HEK293 (cell line): ENCODE results near the gene SUSD4.

Experiments
- CTCF ChIA-PET: fragments of 350-600 bp; formaldehyde crosslinking; extraction: SDS; loops from one replicate; lab custom pipeline; 2021; ENCODE audit warnings: antibody characterized with exemption; lab: Yijun Ruan, JAX
- POLR2A ChIA-PET: fragments of 300-600 bp; formaldehyde crosslinking; extraction: SDS; loops from one replicate; lab custom pipeline; 2020; ENCODE audit warnings: antibody characterized with exemption, inconsistent platforms; lab: Yijun Ruan, JAX
- H3K27ac ChIP-seq: fragments of 200-500 bp; sonication (Bioruptor generic); 2 replicates; pipeline ENCODE4 v1.5.1; 2014; ENCODE audit warnings: low read depth, low read length, control low read depth, inconsistent platforms; ENCODE audit errors: extremely low read depth
- H3K36me3 ChIP-seq, 2 experiments: fragments of 200-500 bp in 1 of 2; sonication (Bioruptor generic) in 1 of 2; 1 replicate in 1 of 2; 2 replicates in 1 of 2; pipeline ENCODE4 v1.5.1; 2014 to 2017; ENCODE audit warnings: inconsistent platforms in 2 of 2, low read length in 2 of 2; ENCODE audit not compliant: control insufficient read depth in 2 of 2, insufficient read depth in 1 of 2
- H3K4me1 ChIP-seq: fragments of 200-500 bp; sonication (Bioruptor generic); 2 replicates; pipeline ENCODE4 v1.5.1; 2014; ENCODE audit warnings: mild to moderate bottlenecking, low read length, inconsistent platforms; ENCODE audit not compliant: control insufficient read depth, insufficient read depth
- H3K4me3 ChIP-seq: 2 replicates; pipeline ENCODE4 v1.5.1; 2011; ENCODE audit warnings: low read depth, mild to moderate bottlenecking, control low read depth, low read length, moderate library complexity
- H3K9me3 ChIP-seq: fragments of 200-500 bp; sonication (Bioruptor generic); 2 replicates; pipeline ENCODE4 v1.5.1; 2014; ENCODE audit warnings: low read depth, low read length, inconsistent platforms; ENCODE audit not compliant: control insufficient read depth, insufficient read depth
- BCL11A ChIP-seq: fragments of 450-650 bp; formaldehyde crosslinking; IDR thresholded peaks from 2 replicates; pipeline ENCODE4 v1.5.1; 2016; ENCODE audit warnings: low read depth, missing biosample characterization, missing genetic modification characterization
- EGR2 ChIP-seq: fragments of 450-650 bp; formaldehyde crosslinking; IDR thresholded peaks from 2 replicates; pipeline ENCODE4 v1.5.1; 2016; ENCODE audit warnings: low read depth, missing biosample characterization, missing genetic modification characterization
- HOXA7 ChIP-seq: sonication (generic); formaldehyde crosslinking; IDR thresholded peaks from 2 replicates; pipeline ENCODE4 v1.8.1; 2022; ENCODE audit warnings: missing genetic modification reagents, borderline replicate concordance
- KLF8 ChIP-seq: fragments of 450-650 bp; formaldehyde crosslinking; IDR thresholded peaks from 2 replicates; pipeline ENCODE4 v1.5.1; 2016; ENCODE audit warnings: missing biosample characterization, missing genetic modification characterization
- KLF9 ChIP-seq: fragments of 450-650 bp; formaldehyde crosslinking; IDR thresholded peaks from 2 replicates; pipeline ENCODE4 v1.5.1; 2016; ENCODE audit warnings: missing biosample characterization, missing genetic modification characterization, low read depth
- ZBTB17 ChIP-seq: fragments of 450-650 bp; formaldehyde crosslinking; IDR thresholded peaks from 2 replicates; pipeline ENCODE4 v1.5.1; 2016; ENCODE audit warnings: missing biosample characterization, missing genetic modification characterization
- ZBTB20 ChIP-seq: fragments of 450-650 bp; formaldehyde crosslinking; IDR thresholded peaks from 2 replicates; pipeline ENCODE4 v1.5.1; 2016; ENCODE audit warnings: missing biosample characterization, missing genetic modification characterization
- ZBTB21 ChIP-seq: fragments of 450-650 bp; formaldehyde crosslinking; IDR thresholded peaks from 2 replicates; pipeline ENCODE4 v1.5.1; 2017; ENCODE audit warnings: missing biosample characterization, missing genetic modification characterization
- ZFP37 ChIP-seq: fragments of 450-650 bp; formaldehyde crosslinking; IDR thresholded peaks from 2 replicates; pipeline ENCODE4 v1.5.1; 2016; ENCODE audit warnings: missing biosample characterization, missing genetic modification characterization
- ZNF112 ChIP-seq: fragments of 450-650 bp; formaldehyde crosslinking; IDR thresholded peaks from 2 replicates; pipeline ENCODE4 v1.5.0; 2017; ENCODE audit warnings: missing biosample characterization, missing genetic modification characterization
- ZNF121 ChIP-seq: fragments of 450-650 bp; formaldehyde crosslinking; IDR thresholded peaks from 2 replicates; pipeline ENCODE4 v1.5.1; 2016; ENCODE audit warnings: missing biosample characterization, missing genetic modification characterization
- ZNF146 ChIP-seq: fragments of 450-650 bp; formaldehyde crosslinking; IDR thresholded peaks from 2 replicates; pipeline ENCODE4 v1.5.1; 2016; ENCODE audit warnings: missing biosample characterization, missing genetic modification characterization
- ZNF2 ChIP-seq: fragments of 450-650 bp; formaldehyde crosslinking; IDR thresholded peaks from 2 replicates; pipeline ENCODE4 v1.5.1; 2016; ENCODE audit warnings: missing biosample characterization, missing genetic modification characterization
- ZNF211 ChIP-seq: fragments of 450-650 bp; formaldehyde crosslinking; IDR thresholded peaks from 2 replicates; pipeline ENCODE4 v1.5.1; 2016; ENCODE audit warnings: low read depth, missing biosample characterization, missing genetic modification characterization
- ZNF335 ChIP-seq: fragments of 450-650 bp; formaldehyde crosslinking; conservative IDR thresholded peaks from 2 replicates; pipeline ENCODE4 v1.5.1; 2016; ENCODE audit warnings: missing biosample characterization, missing genetic modification characterization
- ZNF341 ChIP-seq: fragments of 450-650 bp; formaldehyde crosslinking; IDR thresholded peaks from 2 replicates; pipeline ENCODE4; 2016; ENCODE audit warnings: low read depth, missing biosample characterization, missing genetic modification characterization
- ZNF623 ChIP-seq: fragments of 450-650 bp; formaldehyde crosslinking; IDR thresholded peaks from 2 replicates; pipeline ENCODE4 v1.5.1; 2016; ENCODE audit warnings: missing biosample characterization, missing genetic modification characterization
- ZNF660 ChIP-seq: fragments of 450-650 bp; IDR thresholded peaks from 2 replicates; pipeline ENCODE4 v1.5.1; 2018; ENCODE audit warnings: missing biosample characterization, mild to moderate bottlenecking, missing genetic modification characterization
- ZNF677 ChIP-seq: fragments of 450-650 bp; IDR thresholded peaks from 2 replicates; pipeline ENCODE4 v1.5.0; 2018; ENCODE audit warnings: missing biosample characterization, mild to moderate bottlenecking, missing genetic modification characterization, moderate library complexity
- ZNF701 ChIP-seq: fragments of 450-650 bp; formaldehyde crosslinking; IDR thresholded peaks from 2 replicates; pipeline ENCODE4 v1.5.1; 2016; ENCODE audit warnings: missing biosample characterization, missing genetic modification characterization
- ZNF843 ChIP-seq: fragments of 450-650 bp; formaldehyde crosslinking; IDR thresholded peaks from 2 replicates; pipeline ENCODE4 v1.5.1; 2016; ENCODE audit warnings: missing biosample characterization, missing genetic modification characterization
- ZXDB ChIP-seq: fragments of 450-650 bp; formaldehyde crosslinking; IDR thresholded peaks from 2 replicates; pipeline ENCODE4 v1.5.1; 2016; ENCODE audit warnings: missing biosample characterization, missing genetic modification characterization
- TF ChIP-seq, protein P1 (sequence below): fragments of 450-650 bp; formaldehyde crosslinking; IDR thresholded peaks from 2 replicates; pipeline ENCODE4 v1.5.1; 2016; ENCODE audit warnings: missing biosample characterization, missing genetic modification characterization
- TF ChIP-seq, protein P2 (sequence below): fragments of 450-650 bp; formaldehyde crosslinking; IDR thresholded peaks from 2 replicates; pipeline ENCODE4 v1.5.1; 2017; ENCODE audit warnings: missing biosample characterization, missing genetic modification characterization
- TF ChIP-seq, protein P3 (sequence below): fragments of 450-650 bp; formaldehyde crosslinking; IDR thresholded peaks from 2 replicates; pipeline ENCODE4 v1.5.1; 2016; ENCODE audit warnings: missing biosample characterization, missing genetic modification characterization
- TF ChIP-seq, protein P4 (sequence below): fragments of 450-650 bp; formaldehyde crosslinking; IDR thresholded peaks from 2 replicates; pipeline ENCODE4 v1.5.1; 2016; ENCODE audit warnings: missing biosample characterization, missing genetic modification characterization
- TF ChIP-seq, protein P5 (sequence below): fragments of 450-650 bp; formaldehyde crosslinking; IDR thresholded peaks from 2 replicates; pipeline ENCODE4 v1.5.1; 2017; ENCODE audit warnings: missing biosample characterization, missing genetic modification characterization

The SUSD4 gene, protein sequence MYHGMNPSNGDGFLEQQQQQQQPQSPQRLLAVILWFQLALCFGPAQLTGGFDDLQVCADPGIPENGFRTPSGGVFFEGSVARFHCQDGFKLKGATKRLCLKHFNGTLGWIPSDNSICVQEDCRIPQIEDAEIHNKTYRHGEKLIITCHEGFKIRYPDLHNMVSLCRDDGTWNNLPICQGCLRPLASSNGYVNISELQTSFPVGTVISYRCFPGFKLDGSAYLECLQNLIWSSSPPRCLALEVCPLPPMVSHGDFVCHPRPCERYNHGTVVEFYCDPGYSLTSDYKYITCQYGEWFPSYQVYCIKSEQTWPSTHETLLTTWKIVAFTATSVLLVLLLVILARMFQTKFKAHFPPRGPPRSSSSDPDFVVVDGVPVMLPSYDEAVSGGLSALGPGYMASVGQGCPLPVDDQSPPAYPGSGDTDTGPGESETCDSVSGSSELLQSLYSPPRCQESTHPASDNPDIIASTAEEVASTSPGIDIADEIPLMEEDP

DNA sequence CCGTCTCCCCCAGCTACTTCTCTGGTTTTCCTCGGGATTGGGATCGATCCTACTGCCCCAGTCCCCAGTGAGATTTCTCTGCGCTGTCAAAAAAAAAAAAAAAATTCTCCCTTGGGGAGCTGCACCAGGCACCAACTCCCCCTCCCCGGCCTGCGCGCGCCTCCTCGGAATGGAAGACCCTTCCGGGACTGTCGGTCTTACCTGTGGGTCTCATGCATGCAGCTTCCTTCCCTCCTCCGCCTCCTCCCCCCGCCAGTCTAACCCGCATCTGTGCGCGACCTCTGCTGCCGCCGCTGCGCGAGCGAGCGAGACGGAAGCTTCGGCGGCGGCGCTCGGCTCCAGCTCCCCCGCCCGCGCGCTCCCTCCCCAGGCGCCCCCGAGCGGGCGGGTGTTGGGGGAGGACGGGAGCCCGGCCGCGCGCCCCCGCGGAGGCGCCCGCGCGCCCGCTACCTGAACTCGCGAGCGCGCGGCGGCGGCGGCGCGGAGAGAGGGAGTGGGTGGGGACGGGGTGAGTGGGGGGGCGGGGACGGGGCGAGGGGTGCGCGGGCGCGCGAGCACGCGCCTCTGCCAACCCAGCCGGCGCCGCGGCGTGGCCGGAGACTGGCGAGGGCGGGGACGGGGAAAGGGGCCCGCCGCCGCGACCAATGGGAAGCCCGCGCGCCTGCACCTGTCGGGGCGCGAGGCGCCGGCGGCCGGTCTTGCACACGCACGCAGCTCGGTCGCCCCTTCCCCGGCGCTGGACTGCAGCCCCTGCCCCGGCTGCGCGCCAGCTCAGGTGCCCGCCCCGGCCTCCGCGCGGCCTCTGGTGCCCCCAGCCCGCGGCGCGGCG lies at the start of gene SUSD4:
TSS of gene SUSD4 (minus strand) at position 321 of the 829 bp plus-strand sequence. CDS start 751 bp downstream, outside the sequence.
- no peaks in the 10 kb centered on the region for H3K9me3 ChIP-seq
- CTCF ChIA-PET, result interaction anchor here (0.6 to 1.7 kb wide), 13 partner anchors 12 to 1012 kb away, joined by 3 to 8 read pairs (median 3); no protein-coding TSS in a partner anchor
- POLR2A ChIA-PET, result interaction anchor here (0.7 to 1.2 kb wide), 6 partner anchors 9 to 32 kb away, joined by 3 to 4 read pairs (median 3); no protein-coding TSS in a partner anchor
- no peaks in the 10 kb centered on the region for H3K36me3 ChIP-seq
- peak within 1 kb of the TSS; percentile 64 for H3K4me3 ChIP-seq
- H3K4me1 ChIP-seq, result peaks cover 8% of the 10 kb centered on the region
- H3K27ac ChIP-seq, result no peak within 1 kb of the TSS; the same call in 1 of the 2 replicates
- TF ChIP-seq HOXA7 (no peak), ZNF660 (0 out of 2 replicates have a peak, but pooled peaks have one; percentile 7), ZBTB17 (tag by site-specific recombination) (peak; percentile 80), ZFP37 (tag by site-specific recombination) (0 out of 2 replicates have a peak, but pooled peaks have one; percentile 38), ZNF701 (tag by site-specific recombination) (no peak), ZNF335 (tag by site-specific recombination) (peak; percentile 97), ZXDB (0 out of 2 replicates have a peak, but pooled peaks have one; percentile 11), KLF8 (peak; percentile 43; the same call in 1 of the 2 replicates), ZNF146 (tag by site-specific recombination) (no peak), ZNF677 (tag by site-specific recombination) (peak; percentile 58; the same call in 1 of the 2 replicates), ZNF843 (tag by site-specific recombination) (no peak), ZNF2 (peak; percentile 60; the same call in 1 of the 2 replicates), ZNF623 (tag by site-specific recombination) (no peak; the same call in 1 of the 2 replicates), ZNF112 (tag by site-specific recombination) (no peak), EGR2 (no peak), ZNF211 (tag by site-specific recombination) (no peak), ZBTB20 (tag by site-specific recombination) (peak; percentile 68), ZBTB21 (tag by site-specific recombination) (no peak), KLF9 (tag by site-specific recombination) (no peak), BCL11A (no peak), ZNF121 (tag by site-specific recombination) (no peak), ZNF341 (tag by site-specific recombination) (0 out of 2 replicates have a peak, but pooled peaks have one; percentile 21)
- TF ChIP-seq, protein P1, sequence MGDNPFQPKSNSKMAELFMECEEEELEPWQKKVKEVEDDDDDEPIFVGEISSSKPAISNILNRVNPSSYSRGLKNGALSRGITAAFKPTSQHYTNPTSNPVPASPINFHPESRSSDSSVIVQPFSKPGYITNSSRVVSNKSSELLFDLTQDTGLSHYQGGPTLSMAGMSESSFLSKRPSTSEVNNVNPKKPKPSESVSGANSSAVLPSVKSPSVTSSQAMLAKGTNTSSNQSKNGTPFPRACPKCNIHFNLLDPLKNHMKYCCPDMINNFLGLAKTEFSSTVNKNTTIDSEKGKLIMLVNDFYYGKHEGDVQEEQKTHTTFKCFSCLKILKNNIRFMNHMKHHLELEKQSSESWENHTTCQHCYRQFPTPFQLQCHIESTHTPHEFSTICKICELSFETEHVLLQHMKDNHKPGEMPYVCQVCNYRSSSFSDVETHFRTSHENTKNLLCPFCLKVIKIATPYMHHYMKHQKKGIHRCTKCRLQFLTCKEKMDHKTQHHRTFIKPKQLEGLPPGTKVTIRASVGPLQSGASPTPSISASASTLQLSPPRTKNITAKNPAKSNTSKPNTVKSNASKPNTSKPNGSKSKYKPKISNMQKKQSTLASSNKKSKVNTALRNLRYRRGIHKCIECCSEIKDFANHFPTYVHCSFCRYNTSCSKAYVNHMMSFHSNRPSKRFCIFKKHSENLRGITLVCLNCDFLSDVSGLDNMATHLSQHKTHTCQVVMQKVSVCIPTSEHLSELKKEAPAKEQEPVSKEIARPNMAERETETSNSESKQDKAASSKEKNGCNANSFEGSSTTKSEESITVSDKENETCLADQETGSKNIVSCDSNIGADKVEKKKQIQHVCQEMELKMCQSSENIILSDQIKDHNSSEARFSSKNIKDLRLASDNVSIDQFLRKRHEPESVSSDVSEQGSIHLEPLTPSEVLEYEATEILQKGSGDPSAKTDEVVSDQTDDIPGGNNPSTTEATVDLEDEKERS (tag by site-specific recombination), result no peak
- TF ChIP-seq, protein P2, sequence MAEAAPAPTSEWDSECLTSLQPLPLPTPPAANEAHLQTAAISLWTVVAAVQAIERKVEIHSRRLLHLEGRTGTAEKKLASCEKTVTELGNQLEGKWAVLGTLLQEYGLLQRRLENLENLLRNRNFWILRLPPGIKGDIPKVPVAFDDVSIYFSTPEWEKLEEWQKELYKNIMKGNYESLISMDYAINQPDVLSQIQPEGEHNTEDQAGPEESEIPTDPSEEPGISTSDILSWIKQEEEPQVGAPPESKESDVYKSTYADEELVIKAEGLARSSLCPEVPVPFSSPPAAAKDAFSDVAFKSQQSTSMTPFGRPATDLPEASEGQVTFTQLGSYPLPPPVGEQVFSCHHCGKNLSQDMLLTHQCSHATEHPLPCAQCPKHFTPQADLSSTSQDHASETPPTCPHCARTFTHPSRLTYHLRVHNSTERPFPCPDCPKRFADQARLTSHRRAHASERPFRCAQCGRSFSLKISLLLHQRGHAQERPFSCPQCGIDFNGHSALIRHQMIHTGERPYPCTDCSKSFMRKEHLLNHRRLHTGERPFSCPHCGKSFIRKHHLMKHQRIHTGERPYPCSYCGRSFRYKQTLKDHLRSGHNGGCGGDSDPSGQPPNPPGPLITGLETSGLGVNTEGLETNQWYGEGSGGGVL, result peak; percentile 91
- TF ChIP-seq, protein P3, sequence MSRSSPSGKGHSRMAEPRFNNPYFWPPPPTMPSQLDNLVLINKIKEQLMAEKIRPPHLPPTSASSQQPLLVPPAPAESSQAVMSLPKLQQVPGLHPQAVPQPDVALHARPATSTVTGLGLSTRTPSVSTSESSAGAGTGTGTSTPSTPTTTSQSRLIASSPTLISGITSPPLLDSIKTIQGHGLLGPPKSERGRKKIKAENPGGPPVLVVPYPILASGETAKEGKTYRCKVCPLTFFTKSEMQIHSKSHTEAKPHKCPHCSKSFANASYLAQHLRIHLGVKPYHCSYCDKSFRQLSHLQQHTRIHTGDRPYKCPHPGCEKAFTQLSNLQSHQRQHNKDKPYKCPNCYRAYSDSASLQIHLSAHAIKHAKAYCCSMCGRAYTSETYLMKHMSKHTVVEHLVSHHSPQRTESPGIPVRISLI (tag by site-specific recombination), result peak; percentile 93
- TF ChIP-seq, protein P4, sequence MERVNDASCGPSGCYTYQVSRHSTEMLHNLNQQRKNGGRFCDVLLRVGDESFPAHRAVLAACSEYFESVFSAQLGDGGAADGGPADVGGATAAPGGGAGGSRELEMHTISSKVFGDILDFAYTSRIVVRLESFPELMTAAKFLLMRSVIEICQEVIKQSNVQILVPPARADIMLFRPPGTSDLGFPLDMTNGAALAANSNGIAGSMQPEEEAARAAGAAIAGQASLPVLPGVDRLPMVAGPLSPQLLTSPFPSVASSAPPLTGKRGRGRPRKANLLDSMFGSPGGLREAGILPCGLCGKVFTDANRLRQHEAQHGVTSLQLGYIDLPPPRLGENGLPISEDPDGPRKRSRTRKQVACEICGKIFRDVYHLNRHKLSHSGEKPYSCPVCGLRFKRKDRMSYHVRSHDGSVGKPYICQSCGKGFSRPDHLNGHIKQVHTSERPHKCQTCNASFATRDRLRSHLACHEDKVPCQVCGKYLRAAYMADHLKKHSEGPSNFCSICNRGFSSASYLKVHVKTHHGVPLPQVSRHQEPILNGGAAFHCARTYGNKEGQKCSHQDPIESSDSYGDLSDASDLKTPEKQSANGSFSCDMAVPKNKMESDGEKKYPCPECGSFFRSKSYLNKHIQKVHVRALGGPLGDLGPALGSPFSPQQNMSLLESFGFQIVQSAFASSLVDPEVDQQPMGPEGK (tag by site-specific recombination), result peak; percentile 49
- TF ChIP-seq, protein P5, sequence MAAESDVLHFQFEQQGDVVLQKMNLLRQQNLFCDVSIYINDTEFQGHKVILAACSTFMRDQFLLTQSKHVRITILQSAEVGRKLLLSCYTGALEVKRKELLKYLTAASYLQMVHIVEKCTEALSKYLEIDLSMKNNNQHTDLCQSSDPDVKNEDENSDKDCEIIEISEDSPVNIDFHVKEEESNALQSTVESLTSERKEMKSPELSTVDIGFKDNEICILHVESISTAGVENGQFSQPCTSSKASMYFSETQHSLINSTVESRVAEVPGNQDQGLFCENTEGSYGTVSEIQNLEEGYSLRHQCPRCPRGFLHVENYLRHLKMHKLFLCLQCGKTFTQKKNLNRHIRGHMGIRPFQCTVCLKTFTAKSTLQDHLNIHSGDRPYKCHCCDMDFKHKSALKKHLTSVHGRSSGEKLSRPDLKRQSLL (tag by site-specific recombination), result peak; percentile 81
